ENCODE results near the gene PROB1. TPM values are rescaled to one million over a fixed set of nuclear protein-coding genes. Genes with fewer than 3 reads are reported as not detected.

Gene PROB1
- total RNA-seq, 3 donors from 2014 or later: 0.58 to 0.98 (median 0.94) TPM

- Histone ChIP-seq H3K36me3 (ENCODE audit: low read depth) (no peaks in the 10 kb centered on the region), H3K4me1 (ENCODE audit: low read depth) (peaks cover 19% of the 10 kb centered on the region), H3K4me3 (peak within 1 kb of the TSS; percentile 76), H3K9me3 (no peaks in the 10 kb centered on the region)
- intact Hi-C loops (cut with DNase I, micrococcal nuclease): no loop called here
- DNase-seq (peak; percentile 98 to 99 (median 98)), ATAC-seq (peak; percentile 99)
- peak; percentile 75 for TF ChIP-seq CTCF (IDR thresholded peaks at IDR 0.05)
Measured at GRCh38 chr5:139341689-139342422, 53.0 kb downstream of the PROB1 start, which contains the start of gene PAIP2. Gene PAIP2, plus strand, starts transcription at chr5:139341854. Its CDS starts 21,931 bp downstream, at chr5:139363785.

- Histone ChIP-seq H3K36me3 (ENCODE audit: low read depth) (no peaks in the 10 kb centered on the region), H3K4me3 (peak overlapping the region; percentile 76), H3K9me3 (no peaks in the 10 kb centered on the region), H3K4me1 (ENCODE audit: low read depth) (peaks cover 19% of the 10 kb centered on the region)
- TF ChIP-seq CTCF (IDR thresholded peaks at IDR 0.05): no peak
- peak; percentile 1 for ATAC-seq
- intact Hi-C loops (cut with DNase I, micrococcal nuclease): no loop called here
- DNase-seq: no peak
Measured at GRCh38 chr5:139341187-139341688, 53.7 kb downstream of the PROB1 start.

Other genes with a start within 250 kb of the PROB1 start
- 10 to 100 TPM; 35.2 to 35.8 (median 35.6) TPM for gene SIL1, start 196.7 kb downstream of the PROB1 start, total RNA-seq
- gene MATR3, start 101.4 kb downstream of the PROB1 start, total RNA-seq: 100 to 1,000 TPM; 112 to 165 (median 136) TPM
- 10 to 100 TPM; 42.1 to 85.1 (median 44.5) TPM for gene PAIP2, start 53.2 kb downstream of the PROB1 start, total RNA-seq
- gene SLC23A1, start 11.8 kb downstream of the PROB1 start, total RNA-seq: 1 to 10 TPM; 2.5 to 9.0 (median 5.1) TPM
- 10 to 100 TPM in 2 of 3 donors, 1 to 10 TPM in 1; 5.6 to 23.7 (median 10.2) TPM for gene MZB1, start 5.2 kb downstream of the PROB1 start, total RNA-seq
- 1 to 10 TPM; 3.0 to 4.5 (median 3.4) TPM for gene SPATA24, start 9.0 kb upstream of the PROB1 start, total RNA-seq
- 10 to 100 TPM in 1 of 3 donors, 1 to 10 TPM in 2; 4.2 to 10.3 (median 5.1) TPM for gene DNAJC18, start 44.4 kb upstream of the PROB1 start, total RNA-seq
- 1 to 10 TPM; 3.4 to 8.5 (median 7.9) TPM for gene ECSCR, start 67.6 kb upstream of the PROB1 start, total RNA-seq
- gene SMIM33, start 75.9 kb upstream of the PROB1 start, total RNA-seq: 1 to 10 TPM; 1.8 to 5.2 (median 2.8) TPM
- gene STING1, start 87.7 kb upstream of the PROB1 start, total RNA-seq: 10 to 100 TPM; 27.0 to 63.3 (median 31.1) TPM
- 100 to 1,000 TPM; 139 to 145 (median 140) TPM for gene UBE2D2, start 166.2 kb upstream of the PROB1 start, total RNA-seq

Measured in mucosa of descending colon (tissue), 3 donors.